Measurements from ENCODE around the gene DHX15. TPM values are rescaled to one million over a fixed set of nuclear protein-coding genes. Genes with fewer than 3 reads are reported as not detected.

The DHX15 gene
- total and polyA plus RNA-seq, 2 of the 8 experiments (the other 6 are each of a cell fraction or from before 2014, with no cell fraction given), result 126 to 286 TPM

DNA sequence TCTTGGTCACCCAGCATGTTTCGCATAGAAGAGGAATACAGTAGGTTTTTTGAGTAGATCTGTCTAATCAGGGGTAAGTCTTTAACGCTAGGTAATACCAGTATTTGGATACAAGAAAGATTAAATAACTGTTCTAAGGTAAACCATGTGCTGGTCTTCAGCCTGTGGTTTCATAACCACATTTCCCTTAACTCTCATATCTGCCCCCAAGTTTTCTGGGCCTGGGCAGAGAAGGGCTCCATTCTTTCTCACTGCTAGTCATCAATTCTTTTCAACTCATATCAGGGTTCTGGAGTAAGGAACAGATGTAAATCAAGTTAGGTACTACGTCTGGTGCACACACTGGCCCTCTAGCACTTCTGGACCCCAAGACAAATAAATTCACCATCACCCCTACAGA is 49.0 kb downstream of the DHX15 start:
- H2BK12ac ChIP-seq (ENCODE audit: low read depth, low read length), result no peak overlapping the region
- no peaks in the 10 kb centered on the region for H3K9me3 ChIP-seq (ENCODE audit: insufficient read depth in 2 of 2, low read depth in 1 of 2, low read length in 1 of 2)
- H2BK5ac ChIP-seq (ENCODE audit: low read depth, low read length), result no peak overlapping the region
- H3K4me3 ChIP-seq (ENCODE audit: extremely low read depth in 1 of 4, insufficient read depth in 2 of 4, low read depth in 3 of 4, low read length in 4 of 4), result no peak overlapping the region
- H3K9ac ChIP-seq (replicated peaks in 1 of 4; ENCODE audit: extremely low read depth in 1 of 4, low read depth in 3 of 4, low read length in 3 of 4), result no peak overlapping the region
- H4K91ac ChIP-seq (replicated peaks; ENCODE audit: insufficient read length, low read length), result no peak overlapping the region
- no peak overlapping the region for H4K8ac ChIP-seq (ENCODE audit: extremely low read depth, insufficient read depth, low read length)
- no peak overlapping the region for H2BK120ac ChIP-seq (replicated peaks; ENCODE audit: low read depth, low read length)
- peaks cover 3 to 7% of the 10 kb centered on the region in 2 experiments for H4K20me1 ChIP-seq (replicated peaks in 1 of 2; ENCODE audit: control insufficient read depth in 1 of 2, insufficient read depth in 2 of 2, low read length in 2 of 2)
- no peak overlapping the region for H3K4ac ChIP-seq (replicated peaks; ENCODE audit: insufficient read length, low read depth, low read length)
- no peak overlapping the region for H3K4me2 ChIP-seq (ENCODE audit: insufficient read depth in 1 of 2, low read depth in 2 of 2, low read length in 2 of 2)
- H3K36me3 ChIP-seq (ENCODE audit: control insufficient read depth in 2 of 4, insufficient read depth in 4 of 4, low read length in 3 of 4), result peaks cover 14 to 96% (median 49%) of the 10 kb centered on the region in 4 experiments
- TF ChIP-seq TCF12 (IDR thresholded peaks at IDR 0.05; ENCODE audit: low read depth, low read length), result no peak
- TF ChIP-seq CBX8 (IDR thresholded peaks at IDR 0.05; ENCODE audit: borderline replicate concordance, low read depth, low read length), result no peak
- TF ChIP-seq ATF3 (IDR thresholded peaks at IDR 0.05; ENCODE audit: insufficient read depth, low read depth, low read length), result no peak
- TF ChIP-seq TAF7 (optimal IDR thresholded peaks at IDR 0.05; ENCODE audit: borderline replicate concordance, low read depth, low read length), result no peak
- no peak for TF ChIP-seq GABPA (IDR thresholded peaks at IDR 0.05; ENCODE audit: borderline replicate concordance, insufficient read depth, low read length)
- no peak for TF ChIP-seq BCL11A (IDR thresholded peaks at IDR 0.05; ENCODE audit: low read depth in 2 of 2, low read length in 2 of 2)
- TF ChIP-seq KDM5A (IDR thresholded peaks at IDR 0.05; ENCODE audit: low read length), result no peak
- no peak for TF ChIP-seq FOSL1 (IDR thresholded peaks at IDR 0.05; ENCODE audit: insufficient read depth, low read depth, low read length)
- no peak for TF ChIP-seq SIN3A (conservative IDR thresholded peaks at IDR 0.05 in 1 of 2, IDR thresholded peaks at IDR 0.05 in 1 of 2; ENCODE audit: low read depth in 1 of 2, low read length in 2 of 2)
- no peak for TF ChIP-seq TEAD4 (IDR thresholded peaks at IDR 0.05; ENCODE audit: low read depth, low read length)
- no peak overlapping the region for H3K18ac ChIP-seq (ENCODE audit: extremely low read depth, low read length)
- H4K5ac ChIP-seq (ENCODE audit: insufficient read length, low read depth, low read length), result no peak overlapping the region
- H2BK15ac ChIP-seq (ENCODE audit: low read length), result no peak overlapping the region
- POLR2A ChIA-PET (ENCODE audit: partially characterized antibody), result interaction anchor here (0.7 to 1.2 kb wide), 2 partner anchors 12 to 27 kb away, joined by 3 read pairs; no protein-coding TSS in a partner anchor
- DNase-seq (ENCODE audit: low read depth in 1 of 2, low spot score in 2 of 2), result no peak
- no peaks in the 10 kb centered on the region; the same call in 1 of the 2 replicates for H3K79me1 ChIP-seq (ENCODE audit: low read depth, low read length)
- H3K79me2 ChIP-seq (ENCODE audit: control insufficient read depth in 1 of 2, insufficient read depth in 2 of 2, low read length in 2 of 2), result peaks cover 0 to 86% of the 10 kb centered on the region in 2 experiments; a peak in 3 of 4 replicates
- CTCF ChIA-PET (ENCODE audit: partially characterized antibody), result interaction anchor here (0.6 to 1.3 kb wide), 2 partner anchors 16 to 313 kb away, joined by 3 to 4 read pairs; no protein-coding TSS in a partner anchor
- H3K27me3 ChIP-seq (replicated peaks in 1 of 4; ENCODE audit: control insufficient read depth in 3 of 4, extremely low read depth in 1 of 4, insufficient read depth in 3 of 4, low read length in 3 of 4), result no peaks in the 10 kb centered on the region
- no peak overlapping the region for H2AK5ac ChIP-seq (ENCODE audit: low read depth, low read length)
- no peaks in the 10 kb centered on the region for H3K4me1 ChIP-seq (replicated peaks in 1 of 4; ENCODE audit: control insufficient read depth in 3 of 4, insufficient read depth in 4 of 4, low read length in 3 of 4)
- H3K14ac ChIP-seq (ENCODE audit: insufficient read length), result no peak overlapping the region
- no peak overlapping the region for H3K56ac ChIP-seq (replicated peaks; ENCODE audit: insufficient read length, low read depth, low read length)
- no peak overlapping the region for H2BK20ac ChIP-seq (ENCODE audit: low read length)
- H3K23ac ChIP-seq (ENCODE audit: insufficient read length), result no peak overlapping the region
- no peaks in the 10 kb centered on the region for H3K23me2 ChIP-seq (ENCODE audit: low read depth, low read length)
- FAIRE-seq, result no peak
- WGBS, 2 experiments (ENCODE audit: extremely low coverage in 1 of 2, insufficient coverage in 1 of 2, insufficient read length in 1 of 2, insufficient replicate concordance in 2 of 2, low coverage in 1 of 2, low lambda C conversion rate in 2 of 2, missing lambda C conversion rate in 1 of 2), result 93% methylated on average over 3 of the region's 3 CpGs; no CpG with 5 or more reads in 1 of the 2 experiments
- H2AFZ ChIP-seq (ENCODE audit: low read length), result no peak overlapping the region
- no peak overlapping the region for H3K27ac ChIP-seq (ENCODE audit: low read depth, low read length)
